BJ (cell line): ENCODE data around the gene ATG2A. TPM values are rescaled to one million over a fixed set of nuclear protein-coding genes. Genes with fewer than 3 reads are reported as not detected.

Source experiments
- CTCF ChIA-PET: fragments of 350-600 bp; formaldehyde crosslinking; extraction: SDS; loops from one replicate; lab custom pipeline; 2021; ENCODE audit warnings: antibody characterized with exemption, inconsistent platforms; lab: Yijun Ruan, JAX
- POLR2A ChIA-PET: fragments of 300-600 bp; sonication (Branson Sonifier 250); formaldehyde crosslinking; extraction: SDS; loops from one replicate; lab custom pipeline; 2021; ENCODE audit warnings: antibody characterized with exemption; lab: Charles Lee
- DNase-seq: peaks from one replicate; pipeline ENCODE4 v3.0.0-alpha.2; 2011; ENCODE audit warnings: low read depth
- H3K27me3 ChIP-seq: 2 replicates; pipeline ENCODE4 v1.6.0; 2011; ENCODE audit warnings: low read length; ENCODE audit not compliant: control insufficient read depth, insufficient read depth
- H3K36me3 ChIP-seq: 2 replicates; pipeline ENCODE4 v1.5.1; 2011; ENCODE audit warnings: low read length; ENCODE audit not compliant: control insufficient read depth, insufficient read depth
- H3K4me3 ChIP-seq: 2 replicates; pipeline ENCODE4 v1.5.1; 2011; ENCODE audit warnings: low read depth, mild to moderate bottlenecking, control low read depth, low read length
- CTCF ChIP-seq: IDR thresholded peaks from 2 replicates; pipeline ENCODE4 v1.5.1; 2011; ENCODE audit warnings: low read depth, mild to moderate bottlenecking, control low read depth, inconsistent platforms, low read length, moderate library complexity; ENCODE audit not compliant: insufficient read depth
- polyA plus RNA-seq: library from polyadenylated mRNA; depleted of rRNA; stranded (reverse); fragments of >200 nt; gene quantifications from 2 replicates; pipeline ENCODE4 v1.2.3, GENCODE V29; 2011

The ATG2A gene
- polyA plus RNA-seq, 1 experiment: 7.0 TPM

GRCh38 chr11:64874308-64875240, 42.4 kb downstream of the ATG2A start:
- CTCF ChIA-PET: interaction anchor here (1.6 to 29.7 kb wide), 3 partner anchors 12 to 21 kb away, joined by 3 to 797 read pairs (median 12); partner anchors contain the start of gene CDC42BPG
- no peak for DNase-seq
- Histone ChIP-seq H3K27me3 (no peaks in the 10 kb centered on the region), H3K4me3 (no peak overlapping the region), H3K36me3 (peaks cover 32% of the 10 kb centered on the region)
- no peak for TF ChIP-seq CTCF
- POLR2A ChIA-PET: no interaction called here

GRCh38 chr11:64872790-64873488, 44.1 kb downstream of the ATG2A start:
- DNase-seq: no peak
- ChIA-PET CTCF (interaction anchor here (29.7 kb wide), 1 partner anchor 17 kb away, joined by 797 read pairs; the partner anchor contains the start of gene CDC42BPG), POLR2A (no interaction called here)
- no peak overlapping the region for H3K4me3 ChIP-seq
- H3K27me3 ChIP-seq: no peaks in the 10 kb centered on the region
- peaks cover 37% of the 10 kb centered on the region for H3K36me3 ChIP-seq
- no peak for TF ChIP-seq CTCF

- CTCF ChIA-PET: interaction anchor here (29.7 kb wide), 1 partner anchor 15 kb away, joined by 797 read pairs; the partner anchor contains the start of gene CDC42BPG
- POLR2A ChIA-PET: no interaction called here
- Histone ChIP-seq H3K4me3 (no peak overlapping the region), H3K27me3 (no peaks in the 10 kb centered on the region), H3K36me3 (peaks cover 40% of the 10 kb centered on the region)
- DNase-seq: no peak
- TF ChIP-seq CTCF: no peak
Measured at GRCh38 chr11:64871492-64871891, 45.5 kb downstream of the ATG2A start.

GRCh38 chr11:64870893-64871466, 46.0 kb downstream of the ATG2A start:
- TF ChIP-seq CTCF: no peak
- Histone ChIP-seq H3K4me3 (no peak overlapping the region), H3K36me3 (peaks cover 41% of the 10 kb centered on the region), H3K27me3 (no peaks in the 10 kb centered on the region)
- CTCF ChIA-PET: interaction anchor here (0.9 to 29.2 kb wide), 5 partner anchors 12 to 25 kb away, joined by 3 to 797 read pairs (median 10); partner anchors contain the start of gene EHD1
- POLR2A ChIA-PET: no interaction called here
- DNase-seq: no peak
